GM12878 (cell line): ENCODE results near the gene MARCHF10. TPM values are rescaled to one million over a fixed set of nuclear protein-coding genes. Genes with fewer than 3 reads are reported as not detected.

ENCODE experiments used
- ATAC-seq: fragments of 200-7000 bp; cut with Tn5 transposase; 3 replicates; pipeline ENCODE4 v1.9.1; 2020; ENCODE audit warnings: mild to moderate bottlenecking, moderate library complexity
- BruUV-seq: library from RNA; stranded (reverse); fragments of 400-500 nt; replicated peaks from 2 replicates; lab custom pipeline; 2021; lab: Mats Ljungman, UMichigan
- CTCF ChIA-PET: fragments of 300-600 bp; sonication (Branson Sonifier 250); formaldehyde crosslinking; extraction: SDS; loops from one replicate; lab custom pipeline; 2021; ENCODE audit warnings: inconsistent platforms; lab: Yijun Ruan, JAX
- POLR2A ChIA-PET: fragments of 350-600 bp; formaldehyde crosslinking; extraction: SDS; loops from one replicate; lab custom pipeline; 2021; ENCODE audit warnings: inconsistent platforms; lab: Charles Lee
- RAD21 ChIA-PET: fragments of 300-600 bp; sonication (Branson Sonifier 250); formaldehyde crosslinking; loops from one replicate; lab custom pipeline; 2023; ENCODE audit warnings: antibody characterized with exemption; ENCODE audit not compliant: unreplicated experiment; lab: Charles Lee
- SMC1A ChIA-PET: fragments of 300-600 bp; sonication (Branson Sonifier 250); formaldehyde crosslinking; loops from one replicate; lab custom pipeline; 2023; ENCODE audit not compliant: unreplicated experiment, uncharacterized antibody; lab: Charles Lee
- DNase-seq: peaks from one replicate; pipeline ENCODE4 v3.0.0-alpha.2; 2011; ENCODE audit warnings: low read depth, low spot score
- FAIRE-seq: peaks from 3 replicates; lab custom pipeline; 2011; peaks lifted over from hg19 to GRCh38; lab: Jason Lieb, UNC
- H2AFZ ChIP-seq: 2 replicates; pipeline ENCODE4 v1.6.0; 2011; ENCODE audit warnings: low read depth, low read length, control low read depth; ENCODE audit not compliant: control insufficient read depth
- H3K27ac ChIP-seq: 2 replicates; pipeline ENCODE4 v1.5.1; 2011; ENCODE audit warnings: control low read depth; ENCODE audit not compliant: control insufficient read depth, insufficient read depth
- H3K27me3 ChIP-seq, 2 experiments: replicated peaks in 1 of 2; 2 replicates each; pipeline versions ENCODE4 v1.6.0 to v1.6.1; 2011; ENCODE audit warnings: low read length in 1 of 2; ENCODE audit not compliant: control insufficient read depth in 2 of 2, insufficient read depth in 2 of 2
- H3K36me3 ChIP-seq, 2 experiments: 2 replicates each; pipeline ENCODE4 v1.5.1; 2011; ENCODE audit warnings: low read length in 1 of 2; ENCODE audit not compliant: control insufficient read depth in 2 of 2, insufficient read depth in 2 of 2
- H3K4me1 ChIP-seq: 2 replicates; pipeline ENCODE4 v1.6.1; 2011; ENCODE audit warnings: mild to moderate bottlenecking, low read length, moderate library complexity, mixed read lengths; ENCODE audit not compliant: control insufficient read depth, insufficient read depth
- H3K4me2 ChIP-seq: 2 replicates; pipeline ENCODE4 v1.6.0; 2011; ENCODE audit warnings: control low read depth; ENCODE audit not compliant: control insufficient read depth, insufficient read depth
- H3K4me3 ChIP-seq: fragments of 200-600 bp; sonication (generic); 2 replicates; pipeline ENCODE4 v1.5.1; 2016
- H3K79me2 ChIP-seq: 2 replicates; pipeline ENCODE4 v1.6.0; 2011; ENCODE audit warnings: low read length; ENCODE audit not compliant: control insufficient read depth, insufficient read depth
- H3K9ac ChIP-seq: 2 replicates; pipeline ENCODE4 v1.8.0; 2011; ENCODE audit warnings: low read length, control low read depth, mixed read lengths; ENCODE audit not compliant: control insufficient read depth, insufficient read depth
- H3K9me3 ChIP-seq: replicated peaks from 3 replicates; pipeline ENCODE4 v1.5.1; 2011; ENCODE audit warnings: mild to moderate bottlenecking, low read length; ENCODE audit not compliant: control insufficient read depth, insufficient read depth
- H4K20me1 ChIP-seq: 2 replicates; pipeline ENCODE4 v1.6.0; 2011; ENCODE audit not compliant: control insufficient read depth, insufficient read depth
- BCL11A ChIP-seq: IDR thresholded peaks from 2 replicates; pipeline ENCODE4 v1.6.1; 2011; ENCODE audit warnings: low read depth, low read length
- EED ChIP-seq: sonication (generic); IDR thresholded peaks from 2 replicates; pipeline ENCODE4 v1.6.1; 2016; ENCODE audit warnings: antibody characterized with exemption, low read depth
- MEF2A ChIP-seq: IDR thresholded peaks from 2 replicates; pipeline ENCODE4 v1.6.1; 2011; ENCODE audit warnings: low read depth, mild to moderate bottlenecking, low read length, moderate library complexity; ENCODE audit not compliant: insufficient read depth
- RAD51 ChIP-seq: fragments of 450-650 bp; IDR thresholded peaks from 2 replicates; pipeline ENCODE4 v1.6.1; 2016; ENCODE audit warnings: moderate library complexity, mild to moderate bottlenecking, inconsistent platforms
- SIN3A ChIP-seq: IDR thresholded peaks from 2 replicates; pipeline ENCODE4 v1.6.1; 2012; ENCODE audit warnings: low read depth, low read length, improper control_type of control experiment
- ZBED1 ChIP-seq: IDR thresholded peaks from 2 replicates; pipeline ENCODE4 v1.6.1; 2016; ENCODE audit warnings: borderline replicate concordance
- ZNF622 ChIP-seq: fragments of 450-650 bp; IDR thresholded peaks from 2 replicates; pipeline ENCODE4 v1.6.1; 2017; ENCODE audit warnings: mild to moderate bottlenecking, inconsistent platforms
- ZSCAN29 ChIP-seq: fragments of 450-650 bp; IDR thresholded peaks from 2 replicates; pipeline ENCODE4 v1.6.1; 2017; ENCODE audit warnings: mild to moderate bottlenecking, moderate library complexity
- WGBS: methylation state at CpG from one replicate; pipeline ENCODE4 v1.1.6; 2016; ENCODE audit warnings: low lambda C conversion rate; ENCODE audit not compliant: insufficient replicate concordance, insufficient coverage; ENCODE audit errors: missing lambda C conversion rate; 5-methylcytosine and 5-hydroxymethylcytosine counted together
- in situ Hi-C: fragments of 300-500 bp; cut with MboI; formaldehyde crosslinking; loops from 9 replicates; pipeline ENCODE4 v1.14.3; 2018; ENCODE audit warnings: mixed read lengths
- intact Hi-C: fragments of 100-400 bp; cut with micrococcal nuclease; formaldehyde crosslinking; loops from one replicate; pipeline ENCODE4 v1.14.2; 2022; ENCODE audit not compliant: unreplicated experiment
- polyA plus RNA-seq, 11 experiments: library from polyadenylated mRNA; depleted of rRNA in 4 of 11; unstranded in 6 of 11; stranded (reverse) in 5 of 11; fragments of >200 nt; fragmentation: Nextera tagmentation in 4 of 11; fragmentation: Illumina TruSeq in 1 of 11; extraction: Ambion mirVana in 4 of 11; extraction: Trizol in 1 of 11; gene quantifications; 1 replicate in 1 of 11; 2 replicates in 10 of 11; pipeline versions ENCODE4 v1.2.1 to v1.2.3, GENCODE V29; 2011 to 2016; ENCODE audit warnings: inconsistent platforms in 2 of 11, missing spikeins in 2 of 11, low read depth in 1 of 11
- total RNA-seq, 4 experiments: library from RNA; depleted of rRNA in 3 of 4; stranded (reverse); fragments of >200 nt in 3 of 4; fragmentation: Illumina TruSeq in 1 of 4; extraction: Trizol in 1 of 4; gene quantifications; 2 replicates each; pipeline versions ENCODE4 v1.2.1 to v1.2.3, GENCODE V29; 2013 to 2021
- TF ChIP-seq, protein P1 (sequence below): IDR thresholded peaks from 2 replicates; pipeline ENCODE4 v1.6.1; 2011; ENCODE audit warnings: mild to moderate bottlenecking, low read depth, low read length, moderate library complexity; ENCODE audit not compliant: insufficient replicate concordance
- TF ChIP-seq, protein P2 (sequence below): fragments of 450-650 bp; IDR thresholded peaks from 2 replicates; pipeline ENCODE4 v1.6.1; 2016; ENCODE audit warnings: mild to moderate bottlenecking, moderate library complexity, borderline replicate concordance

Gene MARCHF10
- total and polyA plus RNA-seq, 10 of the 15 experiments (the other 5 are each of a cell fraction or from before 2014, with no cell fraction given), result 0.11 to 0.24 TPM; not detected in 8

DNA sequence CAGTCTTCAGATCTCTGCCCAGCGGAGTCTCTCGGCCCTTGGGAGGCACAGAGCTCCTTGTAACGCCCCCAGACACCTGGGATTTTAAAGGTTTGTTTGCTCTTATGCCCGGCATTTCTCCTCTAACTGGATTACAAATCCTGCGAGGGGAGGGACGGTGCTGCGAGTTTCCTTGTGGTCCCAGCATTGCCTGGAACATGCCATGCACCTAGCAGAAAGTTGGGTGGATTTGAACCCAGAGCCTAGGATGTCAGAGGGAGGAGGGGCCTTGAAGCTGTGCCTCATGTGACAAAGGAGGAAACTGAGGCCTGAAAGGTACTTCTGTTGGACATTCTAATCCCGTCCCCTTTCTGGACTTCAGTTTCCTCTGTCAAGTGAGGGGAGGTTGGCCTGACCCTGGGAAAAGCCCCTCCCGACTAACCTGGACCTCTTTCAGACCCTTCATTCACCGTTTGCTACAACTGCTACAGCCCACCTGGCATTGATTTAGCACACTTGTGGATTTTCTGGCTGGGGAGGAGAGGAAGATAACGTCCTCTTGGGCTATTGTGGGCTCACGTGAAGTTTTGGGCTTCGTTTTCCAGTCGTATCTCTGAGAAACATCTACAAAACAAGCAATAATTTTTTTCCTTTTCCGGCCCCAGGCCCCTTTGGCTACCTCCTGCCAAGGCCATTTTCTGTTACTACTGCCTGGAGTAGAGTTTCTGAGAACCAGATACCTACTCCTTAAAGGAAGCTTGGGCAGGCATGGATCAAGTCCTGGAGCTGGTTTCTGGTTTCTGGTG, 149.8 kb downstream of the MARCHF10 start:
- no TSS peak for BruUV-seq
- CTCF ChIA-PET, result interaction anchor here (0.6 kb wide), 1 partner anchor 1237 kb away, joined by 3 read pairs; no protein-coding TSS in a partner anchor

More for the DNA sequence above, 149.8 kb downstream of the MARCHF10 start:
- SMC1A ChIA-PET, result no interaction called here
- no peak for TF ChIP-seq MEF2A
- no peak for TF ChIP-seq ZBED1
- TF ChIP-seq EED, result no peak
- TF ChIP-seq, protein P1, sequence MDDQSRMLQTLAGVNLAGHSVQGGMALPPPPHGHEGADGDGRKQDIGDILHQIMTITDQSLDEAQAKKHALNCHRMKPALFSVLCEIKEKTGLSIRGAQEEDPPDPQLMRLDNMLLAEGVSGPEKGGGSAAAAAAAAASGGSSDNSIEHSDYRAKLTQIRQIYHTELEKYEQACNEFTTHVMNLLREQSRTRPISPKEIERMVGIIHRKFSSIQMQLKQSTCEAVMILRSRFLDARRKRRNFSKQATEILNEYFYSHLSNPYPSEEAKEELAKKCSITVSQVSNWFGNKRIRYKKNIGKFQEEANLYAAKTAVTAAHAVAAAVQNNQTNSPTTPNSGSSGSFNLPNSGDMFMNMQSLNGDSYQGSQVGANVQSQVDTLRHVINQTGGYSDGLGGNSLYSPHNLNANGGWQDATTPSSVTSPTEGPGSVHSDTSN, result no peak
- TF ChIP-seq SIN3A, result no peak
- TF ChIP-seq BCL11A, result no peak
- TF ChIP-seq, protein P2, sequence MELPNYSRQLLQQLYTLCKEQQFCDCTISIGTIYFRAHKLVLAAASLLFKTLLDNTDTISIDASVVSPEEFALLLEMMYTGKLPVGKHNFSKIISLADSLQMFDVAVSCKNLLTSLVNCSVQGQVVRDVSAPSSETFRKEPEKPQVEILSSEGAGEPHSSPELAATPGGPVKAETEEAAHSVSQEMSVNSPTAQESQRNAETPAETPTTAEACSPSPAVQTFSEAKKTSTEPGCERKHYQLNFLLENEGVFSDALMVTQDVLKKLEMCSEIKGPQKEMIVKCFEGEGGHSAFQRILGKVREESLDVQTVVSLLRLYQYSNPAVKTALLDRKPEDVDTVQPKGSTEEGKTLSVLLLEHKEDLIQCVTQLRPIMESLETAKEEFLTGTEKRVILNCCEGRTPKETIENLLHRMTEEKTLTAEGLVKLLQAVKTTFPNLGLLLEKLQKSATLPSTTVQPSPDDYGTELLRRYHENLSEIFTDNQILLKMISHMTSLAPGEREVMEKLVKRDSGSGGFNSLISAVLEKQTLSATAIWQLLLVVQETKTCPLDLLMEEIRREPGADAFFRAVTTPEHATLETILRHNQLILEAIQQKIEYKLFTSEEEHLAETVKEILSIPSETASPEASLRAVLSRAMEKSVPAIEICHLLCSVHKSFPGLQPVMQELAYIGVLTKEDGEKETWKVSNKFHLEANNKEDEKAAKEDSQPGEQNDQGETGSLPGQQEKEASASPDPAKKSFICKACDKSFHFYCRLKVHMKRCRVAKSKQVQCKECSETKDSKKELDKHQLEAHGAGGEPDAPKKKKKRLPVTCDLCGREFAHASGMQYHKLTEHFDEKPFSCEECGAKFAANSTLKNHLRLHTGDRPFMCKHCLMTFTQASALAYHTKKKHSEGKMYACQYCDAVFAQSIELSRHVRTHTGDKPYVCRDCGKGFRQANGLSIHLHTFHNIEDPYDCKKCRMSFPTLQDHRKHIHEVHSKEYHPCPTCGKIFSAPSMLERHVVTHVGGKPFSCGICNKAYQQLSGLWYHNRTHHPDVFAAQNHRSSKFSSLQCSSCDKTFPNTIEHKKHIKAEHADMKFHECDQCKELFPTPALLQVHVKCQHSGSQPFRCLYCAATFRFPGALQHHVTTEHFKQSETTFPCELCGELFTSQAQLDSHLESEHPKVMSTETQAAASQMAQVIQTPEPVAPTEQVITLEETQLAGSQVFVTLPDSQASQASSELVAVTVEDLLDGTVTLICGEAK, result no peak
- no peak for TF ChIP-seq ZSCAN29
- TF ChIP-seq ZNF622, result no peak
- TF ChIP-seq RAD51, result no peak
- in situ Hi-C loops (no loop called here), intact Hi-C loops (no loop called here)
- RAD21 ChIA-PET, result no interaction called here
- H3K27me3 ChIP-seq, result no peaks in the 10 kb centered on the region; a peak in 1 of 4 replicates
- no peak overlapping the region for H2AFZ ChIP-seq
- H3K27ac ChIP-seq, result no peak overlapping the region
- peaks cover 6% of the 10 kb centered on the region; the same call in 2 of the 3 replicates for H3K9me3 ChIP-seq
- H3K36me3 ChIP-seq, result no peaks in the 10 kb centered on the region
- H3K4me2 ChIP-seq, result no peak overlapping the region
- no peak for DNase-seq
- no peaks in the 10 kb centered on the region for H4K20me1 ChIP-seq
- H3K9ac ChIP-seq, result no peak overlapping the region
- POLR2A ChIA-PET, result no interaction called here
- H3K79me2 ChIP-seq, result no peaks in the 10 kb centered on the region
- no peak overlapping the region for H3K4me3 ChIP-seq
- 57% methylated on average over 15 of the region's 15 CpGs for WGBS
- FAIRE-seq, result no peak
- no peak for ATAC-seq
- H3K4me1 ChIP-seq, result peaks cover 6% of the 10 kb centered on the region
